ENCODE measurements around the gene RBSN. TPM values are rescaled to one million over a fixed set of nuclear protein-coding genes. Genes with fewer than 3 reads are reported as not detected.

Gene RBSN
- total and polyA plus RNA-seq, 9 donors: 13.5 to 36.5 (median 31.1) TPM

GRCh38 chr3:15122398-15122797, 23.4 kb upstream of the RBSN start:
- 91 to 95% (median 92%) methylated on average over 4 of the region's 4 CpGs for WGBS, 3 donors
- H3K9me3 ChIP-seq: no peaks in the 10 kb centered on the region
- H3K36me3 ChIP-seq: no peaks in the 10 kb centered on the region
- TF ChIP-seq CTCF (IDR thresholded peaks at IDR 0.05) (no peak), EP300 (IDR thresholded peaks at IDR 0.05) (no peak), POLR2A (IDR thresholded peaks at IDR 0.05) (no peak)
- DNase-seq: no peak
- H3K27me3 ChIP-seq: no peaks in the 10 kb centered on the region
- no peak overlapping the region for H3K27ac ChIP-seq
- H3K4me1 ChIP-seq (ENCODE audit: insufficient read depth): no peaks in the 10 kb centered on the region
- no peak overlapping the region for H3K4me3 ChIP-seq
- intact Hi-C loops (cut with DNase I): no loop called here

DNA sequence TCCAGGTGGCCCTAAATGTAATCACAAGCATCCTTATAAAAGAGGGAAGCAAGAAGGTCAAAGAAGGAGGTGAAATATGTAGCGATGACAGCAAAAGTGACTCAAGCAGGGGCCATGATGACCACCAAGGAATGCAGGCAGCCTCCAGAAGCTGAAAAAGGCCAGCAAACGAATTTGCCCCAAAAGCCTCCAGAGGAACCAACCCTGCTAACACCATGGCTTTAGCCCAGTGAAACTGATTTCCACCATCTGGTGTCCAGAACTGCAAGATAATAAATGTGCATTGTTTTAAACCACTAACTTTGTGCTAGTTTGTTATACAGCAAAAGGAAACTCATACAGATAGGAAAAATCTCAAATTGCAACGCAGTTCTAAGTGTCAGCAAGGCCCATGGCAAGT, 23.0 kb upstream of the RBSN start:
- no peak for DNase-seq
- TF ChIP-seq EP300 (IDR thresholded peaks at IDR 0.05) (no peak), CTCF (IDR thresholded peaks at IDR 0.05) (no peak), POLR2A (IDR thresholded peaks at IDR 0.05) (no peak)
- H3K36me3 ChIP-seq: no peaks in the 10 kb centered on the region
- H3K27me3 ChIP-seq: no peaks in the 10 kb centered on the region
- H3K27ac ChIP-seq: no peak overlapping the region
- H3K9me3 ChIP-seq: no peaks in the 10 kb centered on the region
- H3K4me3 ChIP-seq: no peak overlapping the region
- WGBS, 3 donors: 71 to 76% (median 73%) methylated on average over 3 of the region's 3 CpGs
- intact Hi-C loops (cut with DNase I): no loop called here
- H3K4me1 ChIP-seq (ENCODE audit: insufficient read depth): no peaks in the 10 kb centered on the region

DNA sequence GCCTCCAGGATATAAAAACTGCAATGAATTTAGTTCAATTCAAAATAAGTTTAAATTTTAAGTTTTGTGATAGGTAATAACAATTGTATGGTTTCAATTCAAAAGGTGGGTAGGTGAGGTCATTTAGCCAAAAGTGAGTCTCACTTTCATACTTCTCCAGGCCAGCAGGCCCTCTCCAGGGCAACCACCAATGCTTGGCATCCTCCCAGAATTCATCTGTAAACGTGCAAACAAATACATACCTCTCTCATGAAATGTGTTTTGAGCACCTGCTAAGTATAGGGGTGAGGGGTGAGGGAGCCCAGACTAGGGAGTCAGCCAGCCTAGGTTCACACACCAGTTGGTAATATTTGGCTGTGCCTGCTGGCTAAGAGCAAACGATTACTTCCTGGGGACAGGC, 22.0 kb upstream of the RBSN start:
- Histone ChIP-seq H3K4me3 (no peak overlapping the region), H3K27ac (no peak overlapping the region), H3K4me1 (ENCODE audit: insufficient read depth) (no peaks in the 10 kb centered on the region), H3K36me3 (no peaks in the 10 kb centered on the region), H3K9me3 (no peaks in the 10 kb centered on the region), H3K27me3 (no peaks in the 10 kb centered on the region)
- intact Hi-C loops (cut with DNase I): no loop called here
- TF ChIP-seq CTCF (IDR thresholded peaks at IDR 0.05) (no peak), POLR2A (IDR thresholded peaks at IDR 0.05) (no peak), EP300 (IDR thresholded peaks at IDR 0.05) (no peak)
- WGBS, 3 donors: 29 to 35% (median 31%) methylated on average over 2 of the region's 2 CpGs
- DNase-seq: no peak

- WGBS, 3 donors: 83 to 88% (median 88%) methylated on average over 3 of the region's 3 CpGs
These were observed 18.1 kb upstream of the RBSN start for GRCh38 chr3:15117011-15117410.

More at GRCh38 chr3:15117011-15117410, 18.1 kb upstream of the RBSN start:
- no peaks in the 10 kb centered on the region for H3K4me1 ChIP-seq (ENCODE audit: insufficient read depth)
- intact Hi-C loops (cut with DNase I): no loop called here
- no peak overlapping the region for H3K27ac ChIP-seq
- no peak overlapping the region for H3K4me3 ChIP-seq
- no peaks in the 10 kb centered on the region for H3K36me3 ChIP-seq
- no peak for TF ChIP-seq EP300 (IDR thresholded peaks at IDR 0.05)
- TF ChIP-seq POLR2A (IDR thresholded peaks at IDR 0.05): no peak
- no peak for TF ChIP-seq CTCF (IDR thresholded peaks at IDR 0.05)
- H3K9me3 ChIP-seq: no peaks in the 10 kb centered on the region
- no peak for DNase-seq
- no peaks in the 10 kb centered on the region for H3K27me3 ChIP-seq

All from ovary (tissue), 9 donors.